Effector memory CD4-positive, alpha-beta T cell (primary cell): ENCODE data around the gene PAPPA2.

Experiments used
- DNase-seq, 3 donors: peaks; one replicate each; pipeline ENCODE4 v3.0.0-alpha.2; 2020
- H3K27ac ChIP-seq: 2 replicates; pipeline ENCODE4 v1.7.0; 2013; ENCODE audit warnings: mild to moderate bottlenecking, low read length, moderate library complexity; ENCODE audit not compliant: insufficient read depth, poor library complexity, severe bottlenecking
- H3K27me3 ChIP-seq: replicated peaks from 2 replicates; pipeline ENCODE4 v1.7.0; 2013; ENCODE audit warnings: mild to moderate bottlenecking, low read length; ENCODE audit not compliant: insufficient read depth, control insufficient read depth, poor library complexity, severe bottlenecking
- H3K36me3 ChIP-seq: 2 replicates; pipeline ENCODE4 v1.7.0; 2013; ENCODE audit warnings: mild to moderate bottlenecking, low read length, moderate library complexity; ENCODE audit not compliant: control insufficient read depth, insufficient read depth
- H3K4me1 ChIP-seq: 2 replicates; pipeline ENCODE4 v1.7.0; 2013; ENCODE audit warnings: low read length, mild to moderate bottlenecking; ENCODE audit not compliant: control insufficient read depth, insufficient read depth, poor library complexity, severe bottlenecking
- H3K4me3 ChIP-seq: 2 replicates; pipeline ENCODE4 v1.7.0; 2013; ENCODE audit warnings: low read length, low read depth, mild to moderate bottlenecking; ENCODE audit not compliant: insufficient read depth, poor library complexity, severe bottlenecking
- H3K9me3 ChIP-seq: 2 replicates; pipeline ENCODE4 v1.7.0; 2013; ENCODE audit warnings: mild to moderate bottlenecking, low read length, moderate library complexity; ENCODE audit not compliant: control insufficient read depth

Gene PAPPA2

GRCh38 chr1:176831150-176831549, 368.2 kb downstream of the PAPPA2 start:
- Histone ChIP-seq H3K36me3 (no peaks in the 10 kb centered on the region), H3K27ac (no peak overlapping the region), H3K4me1 (no peaks in the 10 kb centered on the region), H3K4me3 (no peak overlapping the region), H3K9me3 (no peaks in the 10 kb centered on the region), H3K27me3 (no peaks in the 10 kb centered on the region)
- DNase-seq, result no peak

- no peak for DNase-seq
- no peaks in the 10 kb centered on the region for H3K36me3 ChIP-seq
- H3K27ac ChIP-seq, result no peak overlapping the region
- no peaks in the 10 kb centered on the region for H3K9me3 ChIP-seq
- H3K4me1 ChIP-seq, result no peaks in the 10 kb centered on the region
- H3K4me3 ChIP-seq, result no peak overlapping the region
- no peaks in the 10 kb centered on the region for H3K27me3 ChIP-seq
Measured at GRCh38 chr1:176837708-176838107, 374.7 kb downstream of the PAPPA2 start.

- H3K36me3 ChIP-seq, result no peaks in the 10 kb centered on the region
- H3K27me3 ChIP-seq, result no peaks in the 10 kb centered on the region
- no peak overlapping the region for H3K4me3 ChIP-seq
- no peaks in the 10 kb centered on the region for H3K9me3 ChIP-seq
- no peaks in the 10 kb centered on the region for H3K4me1 ChIP-seq
- no peak for DNase-seq
- no peak overlapping the region for H3K27ac ChIP-seq
Measured at GRCh38 chr1:176838276-176838995, 375.5 kb downstream of the PAPPA2 start.

GRCh38 chr1:176839216-176839615, 376.2 kb downstream of the PAPPA2 start:
- Histone ChIP-seq H3K4me1 (no peaks in the 10 kb centered on the region), H3K9me3 (no peaks in the 10 kb centered on the region), H3K27ac (no peak overlapping the region), H3K36me3 (no peaks in the 10 kb centered on the region), H3K4me3 (no peak overlapping the region), H3K27me3 (no peaks in the 10 kb centered on the region)
- DNase-seq, result no peak

GRCh38 chr1:176841238-176841637, 378.3 kb downstream of the PAPPA2 start:
- H3K27ac ChIP-seq, result no peak overlapping the region
- DNase-seq, result no peak
- H3K4me1 ChIP-seq, result no peaks in the 10 kb centered on the region
- H3K27me3 ChIP-seq, result no peaks in the 10 kb centered on the region
- no peaks in the 10 kb centered on the region for H3K36me3 ChIP-seq
- no peaks in the 10 kb centered on the region for H3K9me3 ChIP-seq
- H3K4me3 ChIP-seq, result no peak overlapping the region

DNA sequence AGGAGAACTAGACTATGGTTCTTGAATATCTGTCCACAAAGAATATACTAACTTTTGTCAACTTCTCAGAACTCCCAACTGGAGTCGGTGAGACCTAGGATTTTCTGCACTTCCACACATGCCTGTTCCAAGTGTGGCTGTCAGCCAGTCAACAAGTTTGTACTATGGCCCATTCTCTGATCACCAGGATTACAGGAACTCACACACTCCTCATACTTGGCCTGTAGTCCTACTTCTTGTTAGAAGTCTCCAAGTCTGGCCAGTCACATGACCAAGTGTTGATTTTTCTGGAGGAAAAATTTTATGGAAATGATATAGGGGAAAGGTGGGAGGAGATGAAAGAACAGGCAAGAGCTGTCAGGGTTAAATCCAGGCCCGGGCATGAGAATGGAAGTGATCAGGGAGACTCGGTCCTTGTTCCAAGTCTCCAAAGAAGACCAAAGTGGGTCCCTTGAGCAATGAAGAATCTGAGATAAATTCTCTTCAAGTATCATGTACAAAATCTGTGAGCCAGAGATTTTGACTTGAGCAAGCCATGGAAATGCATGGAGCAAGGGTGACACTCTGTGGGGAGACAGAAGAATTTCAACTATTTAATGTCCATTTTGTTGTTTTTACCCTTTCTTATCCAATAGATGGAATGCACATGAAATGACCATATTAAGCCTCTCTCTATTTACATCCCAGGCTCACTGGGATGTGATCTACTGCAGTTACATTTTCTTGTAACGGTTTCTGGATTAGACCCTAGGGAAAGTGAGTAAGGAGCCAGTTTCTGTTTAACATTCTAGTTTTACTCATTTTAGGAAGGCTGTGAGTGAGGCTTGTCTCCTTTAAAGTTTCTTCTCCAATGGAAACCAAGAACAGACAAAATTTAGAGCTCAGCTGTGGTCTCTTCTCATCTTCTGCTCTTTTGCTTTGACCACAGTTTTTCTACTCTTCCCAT, 380.6 kb downstream of the PAPPA2 start:
- no peaks in the 10 kb centered on the region for H3K4me1 ChIP-seq
- H3K36me3 ChIP-seq, result no peaks in the 10 kb centered on the region
- no peak overlapping the region for H3K27ac ChIP-seq
- H3K4me3 ChIP-seq, result no peak overlapping the region
- H3K27me3 ChIP-seq, result no peaks in the 10 kb centered on the region
- no peaks in the 10 kb centered on the region for H3K9me3 ChIP-seq
- no peak for DNase-seq

GRCh38 chr1:176847052-176847451, 384.1 kb downstream of the PAPPA2 start:
- Histone ChIP-seq H3K27ac (no peak overlapping the region), H3K36me3 (no peaks in the 10 kb centered on the region), H3K27me3 (no peaks in the 10 kb centered on the region), H3K4me1 (no peaks in the 10 kb centered on the region), H3K4me3 (no peak overlapping the region), H3K9me3 (no peaks in the 10 kb centered on the region)
- no peak for DNase-seq

DNA sequence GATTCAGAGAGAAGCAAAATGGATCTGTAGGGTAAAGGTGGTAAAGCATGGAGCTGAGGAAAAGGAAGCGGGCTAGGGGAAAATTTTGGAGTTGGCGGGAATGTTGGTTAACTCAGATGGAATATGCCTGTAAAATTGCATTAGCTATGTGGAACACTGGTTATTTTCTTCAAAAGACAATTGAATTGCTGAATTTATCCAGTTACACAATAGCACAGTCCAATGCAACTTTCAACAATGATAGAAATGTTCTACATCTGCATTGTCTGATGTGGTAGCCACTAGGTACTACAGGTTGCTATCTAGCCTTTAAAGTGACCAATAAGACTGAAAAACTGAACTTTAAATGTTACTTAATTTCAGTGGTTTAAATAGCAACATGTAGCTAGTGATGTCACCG, 386.3 kb downstream of the PAPPA2 start:
- no peaks in the 10 kb centered on the region for H3K36me3 ChIP-seq
- H3K4me1 ChIP-seq, result no peaks in the 10 kb centered on the region

DNA sequence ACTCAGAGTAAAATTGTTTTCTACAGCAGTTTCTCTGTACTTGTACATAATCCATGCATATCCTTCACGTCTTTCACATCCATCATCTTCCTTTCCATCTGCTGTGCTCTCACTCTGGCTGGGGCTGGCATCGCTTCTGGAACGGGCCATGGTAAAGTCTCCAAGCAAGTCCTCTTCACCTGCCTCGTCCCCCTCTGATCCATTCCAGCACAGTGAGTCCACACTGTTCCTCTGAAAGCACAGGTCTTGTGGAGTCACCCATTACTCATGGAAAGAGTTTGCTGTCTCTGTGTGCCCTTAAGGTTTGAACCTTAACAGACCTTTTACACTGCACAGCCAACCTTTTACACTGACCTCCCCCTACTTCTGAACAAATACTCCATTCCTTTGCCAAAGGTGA, 387.9 kb downstream of the PAPPA2 start:
- no peak overlapping the region for H3K27ac ChIP-seq
- H3K9me3 ChIP-seq, result no peaks in the 10 kb centered on the region
- no peaks in the 10 kb centered on the region for H3K27me3 ChIP-seq
- no peaks in the 10 kb centered on the region for H3K36me3 ChIP-seq
- no peak for DNase-seq
- H3K4me1 ChIP-seq, result no peaks in the 10 kb centered on the region
- H3K4me3 ChIP-seq, result no peak overlapping the region

More for the DNA sequence above, 386.3 kb downstream of the PAPPA2 start:
- H3K27ac ChIP-seq, result no peak overlapping the region
- DNase-seq, result no peak
- H3K4me3 ChIP-seq, result no peak overlapping the region
- H3K27me3 ChIP-seq, result no peaks in the 10 kb centered on the region
- H3K9me3 ChIP-seq, result no peaks in the 10 kb centered on the region

- Histone ChIP-seq H3K4me1 (no peaks in the 10 kb centered on the region), H3K36me3 (no peaks in the 10 kb centered on the region), H3K9me3 (no peaks in the 10 kb centered on the region), H3K27me3 (no peaks in the 10 kb centered on the region), H3K4me3 (no peak overlapping the region), H3K27ac (no peak overlapping the region)
- DNase-seq, result no peak
Measured at GRCh38 chr1:176852124-176852523, 389.1 kb downstream of the PAPPA2 start.
